GM12873 (cell line): ENCODE data around the gene CEP70.
A peak's percentile ranks its signal among the peaks of the same experiment; 100 is the strongest.

Experiments used
- CTCF ChIP-seq: IDR thresholded peaks from 2 replicates; pipeline ENCODE4 v1.5.1; 2012; ENCODE audit warnings: low read depth, mild to moderate bottlenecking, moderate library complexity, low read length, control low read depth; ENCODE audit not compliant: insufficient read depth; ENCODE audit errors: missing control alignments

CEP70 gene

GRCh38 chr3:138594150-138594934, at the start of gene CEP70:
Gene CEP70, minus strand, starts transcription at chr3:138594260. Its CDS starts 21,333 bp downstream, at chr3:138572927.
- TF ChIP-seq CTCF = peak; percentile 80

GRCh38 chr3:138642927-138643253, 48.8 kb upstream of the CEP70 start:
- no peak for TF ChIP-seq CTCF

- TF ChIP-seq CTCF = no peak
Measured at GRCh38 chr3:138642226-138642926, 48.3 kb upstream of the CEP70 start.

GRCh38 chr3:138640537-138640936, 46.5 kb upstream of the CEP70 start:
- no peak for TF ChIP-seq CTCF

- TF ChIP-seq CTCF = no peak
Measured at GRCh38 chr3:138638641-138639040, 44.6 kb upstream of the CEP70 start.

GRCh38 chr3:138629526-138629925, 35.5 kb upstream of the CEP70 start:
- TF ChIP-seq CTCF = no peak

- no peak for TF ChIP-seq CTCF
Measured at GRCh38 chr3:138625707-138626365, 31.8 kb upstream of the CEP70 start.
